HG03457 (cell line): ENCODE results near the gene APOO.

Experiments used
- ATAC-seq: cut with Tn5 transposase; IDR thresholded peaks from one replicate; pipeline ENCODE4 v1.9.1; 2021; ENCODE audit warnings: moderate number of reproducible peaks; ENCODE audit not compliant: unreplicated experiment

The APOO gene

GRCh38 chrX:23907498-23908218, at the start of gene APOO, which contains the start of gene CXorf58:
APOO (minus strand) TSS chrX:23907938; CDS start chrX:23907702, 236 bp downstream.
CXorf58 (plus strand) TSS chrX:23908006; CDS start chrX:23910303, 2,297 bp downstream.
- ATAC-seq, result peak; percentile 92

DNA sequence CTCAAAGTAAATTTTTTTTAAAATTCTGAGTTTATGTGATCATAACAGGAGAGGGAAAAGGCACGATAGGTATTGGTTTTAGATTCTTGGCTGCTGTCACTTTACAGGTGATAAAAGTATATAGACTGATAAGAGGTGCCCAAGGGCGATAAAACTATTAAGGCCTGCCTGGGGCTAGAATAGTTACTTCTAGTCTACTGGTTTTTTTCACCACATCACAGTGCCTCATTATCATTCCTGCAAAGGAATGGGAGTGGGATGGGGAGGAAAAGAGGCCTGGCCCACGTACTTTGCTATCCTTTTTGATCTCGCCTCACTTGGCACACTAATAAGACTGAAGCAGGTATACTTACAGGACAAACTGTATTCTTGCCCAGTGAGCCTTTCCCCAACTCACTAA, 46.7 kb upstream of the APOO start:
- ATAC-seq, result no peak

- no peak for ATAC-seq
Observed at GRCh38 chrX:23953908-23954269, 46.2 kb upstream of the APOO start.

DNA sequence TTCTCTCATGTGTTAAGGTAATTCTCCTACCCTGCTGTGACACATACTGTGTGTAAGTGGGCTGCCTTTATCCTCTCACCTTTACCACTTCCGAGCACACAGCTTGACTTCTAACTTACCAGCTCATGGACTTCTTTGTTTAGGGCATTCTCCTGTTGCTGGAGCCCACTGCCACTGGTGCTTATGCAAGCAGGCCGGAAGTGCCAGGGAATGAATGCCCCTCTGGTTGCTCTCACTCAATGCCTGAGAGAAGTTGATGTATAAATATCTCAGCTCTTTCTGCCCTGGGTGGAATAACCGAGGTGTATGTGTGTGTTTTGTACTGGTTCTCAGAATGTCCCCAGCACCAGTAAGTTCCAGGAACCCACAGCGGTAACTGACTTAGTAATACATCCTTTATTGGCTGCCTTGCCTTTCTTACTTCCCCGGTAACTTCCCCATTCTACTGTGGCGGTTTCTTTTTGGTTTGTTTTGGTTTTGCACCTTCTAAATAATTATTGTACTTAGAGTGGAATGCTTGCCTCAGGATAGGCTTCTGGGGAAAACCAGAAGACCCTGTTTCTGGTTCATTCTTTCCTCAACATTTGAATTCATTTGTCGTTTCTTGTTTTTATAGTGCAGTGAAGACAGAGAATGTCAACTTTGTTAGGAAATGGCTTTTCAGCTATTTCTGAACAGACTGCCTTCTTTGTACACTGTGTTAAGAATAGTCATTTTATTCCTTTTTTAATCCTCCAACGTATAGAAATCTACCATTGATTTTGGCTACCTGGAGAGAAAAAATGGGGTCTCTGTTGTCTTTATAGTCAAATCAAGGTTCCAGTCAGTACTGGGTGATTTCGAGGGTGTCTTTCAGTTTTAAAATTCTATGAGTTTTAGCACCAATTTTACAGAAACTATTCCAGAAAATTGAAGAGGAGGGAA, 45.5 kb upstream of the APOO start:
- peak; percentile 97 for ATAC-seq

- ATAC-seq, result no peak
Observed at GRCh38 chrX:23952391-23952790, 44.7 kb upstream of the APOO start.

DNA sequence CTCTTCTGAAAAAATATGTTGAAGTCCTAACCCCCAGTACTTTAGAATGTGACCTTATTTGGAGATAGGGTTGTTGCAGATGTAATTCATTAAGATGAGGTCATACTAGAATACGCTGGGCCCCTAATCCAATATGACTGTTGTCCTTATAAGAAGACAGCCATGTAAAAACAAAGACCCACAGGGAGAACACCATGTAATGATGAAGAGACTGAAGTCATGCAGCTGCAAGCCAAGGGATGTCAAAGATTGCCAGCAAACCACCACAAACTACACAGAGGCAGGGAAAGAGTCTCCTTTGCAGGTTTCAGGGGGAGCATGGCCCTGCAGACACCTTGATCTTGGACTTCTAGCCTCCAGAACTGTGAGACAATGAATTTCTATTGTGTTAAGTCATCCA, 37.5 kb upstream of the APOO start:
- ATAC-seq, result no peak

- no peak for ATAC-seq
Observed at GRCh38 chrX:23944234-23944633, 36.5 kb upstream of the APOO start.

GRCh38 chrX:23939203-23939602, 31.5 kb upstream of the APOO start:
- ATAC-seq, result no peak

DNA sequence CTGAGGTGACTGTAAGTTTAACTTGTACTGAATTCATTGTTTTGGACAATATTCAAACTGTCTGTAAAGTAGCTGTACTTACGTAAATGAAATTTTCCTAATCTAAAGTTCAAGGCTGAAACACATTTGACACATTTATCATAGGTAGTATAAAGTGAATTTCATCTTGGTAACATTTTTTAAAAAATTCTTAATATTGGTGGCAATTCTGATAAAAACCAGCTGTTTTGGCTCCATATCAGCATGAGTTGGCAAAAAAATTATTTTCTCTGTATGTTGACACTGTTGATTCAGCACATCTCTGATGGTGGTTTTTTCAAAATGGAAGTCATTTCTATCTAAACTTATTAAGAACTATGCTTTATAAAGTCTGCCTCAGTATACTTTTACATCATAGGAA, 31.0 kb upstream of the APOO start:
- no peak for ATAC-seq

- no peak for ATAC-seq
Observed at GRCh38 chrX:23937100-23937499, 29.4 kb upstream of the APOO start.

DNA sequence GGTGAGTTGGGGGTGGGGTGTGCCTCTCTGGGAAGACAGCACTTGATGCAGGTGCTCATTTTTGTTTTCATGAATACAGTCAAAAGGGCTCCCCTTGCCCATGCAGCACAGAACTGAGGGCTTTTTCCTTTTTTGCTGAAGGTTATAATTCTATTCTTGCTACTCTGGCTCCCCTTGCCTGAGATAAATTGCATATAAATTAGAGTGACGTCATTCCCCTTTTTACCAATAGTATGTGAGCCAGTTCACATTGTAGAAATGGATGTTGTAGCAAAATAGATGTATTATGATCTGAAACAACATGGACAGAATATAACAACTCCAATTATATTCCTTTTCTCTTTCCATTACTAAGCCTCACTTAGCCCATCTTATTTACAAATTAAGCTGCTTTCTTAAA, 28.4 kb upstream of the APOO start:
- no peak for ATAC-seq

GRCh38 chrX:23935106-23935505, 27.4 kb upstream of the APOO start:
- ATAC-seq, result no peak

- no peak for ATAC-seq
Observed at GRCh38 chrX:23932046-23932445, 24.3 kb upstream of the APOO start.

DNA sequence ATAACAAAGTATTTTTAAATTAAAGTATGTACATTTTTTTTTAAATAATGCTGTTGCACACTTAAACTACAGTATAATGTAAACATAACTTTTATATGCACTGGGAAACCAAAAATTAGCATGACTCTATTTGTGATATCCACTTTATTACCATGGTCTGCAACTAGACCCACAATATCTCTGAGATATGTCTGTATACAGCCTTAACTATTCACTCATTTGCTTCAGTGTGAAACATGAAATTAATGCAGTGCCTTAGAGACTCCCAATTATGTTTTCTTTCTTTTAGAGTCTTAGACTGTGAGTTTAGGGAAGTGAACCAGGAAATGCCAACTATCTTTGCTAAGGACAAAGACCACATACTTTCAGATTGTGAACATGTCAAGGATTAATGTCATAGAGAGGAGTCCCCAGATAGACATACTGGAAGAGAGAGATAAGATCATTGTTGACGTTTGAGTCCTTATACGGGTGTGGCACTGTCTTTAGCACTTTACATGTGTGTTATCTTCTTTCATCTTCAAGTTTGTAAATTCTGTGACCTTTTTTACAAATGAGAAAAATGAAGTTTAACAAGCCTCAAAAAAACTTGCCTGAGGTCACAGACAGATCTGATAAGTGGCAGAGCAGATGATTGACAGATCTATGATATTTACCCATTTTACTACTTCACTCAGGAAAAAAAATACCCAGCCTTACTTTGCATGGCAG, 23.3 kb upstream of the APOO start:
- ATAC-seq, result no peak

DNA sequence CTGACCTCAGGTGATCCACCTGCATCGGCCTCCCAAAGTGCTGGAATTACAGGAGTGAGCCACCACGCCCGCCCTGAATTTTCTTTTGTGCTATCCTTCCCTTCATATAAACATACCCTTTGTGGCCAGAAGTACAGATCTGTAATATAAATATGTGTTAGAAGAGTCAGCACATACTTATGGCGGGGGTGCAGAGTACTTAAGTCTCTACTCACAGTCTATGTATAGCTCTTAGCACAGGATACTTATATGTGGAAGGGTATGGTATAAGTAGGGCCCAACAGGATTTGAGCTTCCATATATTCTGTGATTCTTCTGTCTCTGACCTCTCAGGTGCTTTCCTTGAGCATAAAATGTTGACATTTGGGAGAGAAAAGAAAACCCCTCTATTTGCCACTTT, 18.3 kb upstream of the APOO start:
- ATAC-seq, result no peak

DNA sequence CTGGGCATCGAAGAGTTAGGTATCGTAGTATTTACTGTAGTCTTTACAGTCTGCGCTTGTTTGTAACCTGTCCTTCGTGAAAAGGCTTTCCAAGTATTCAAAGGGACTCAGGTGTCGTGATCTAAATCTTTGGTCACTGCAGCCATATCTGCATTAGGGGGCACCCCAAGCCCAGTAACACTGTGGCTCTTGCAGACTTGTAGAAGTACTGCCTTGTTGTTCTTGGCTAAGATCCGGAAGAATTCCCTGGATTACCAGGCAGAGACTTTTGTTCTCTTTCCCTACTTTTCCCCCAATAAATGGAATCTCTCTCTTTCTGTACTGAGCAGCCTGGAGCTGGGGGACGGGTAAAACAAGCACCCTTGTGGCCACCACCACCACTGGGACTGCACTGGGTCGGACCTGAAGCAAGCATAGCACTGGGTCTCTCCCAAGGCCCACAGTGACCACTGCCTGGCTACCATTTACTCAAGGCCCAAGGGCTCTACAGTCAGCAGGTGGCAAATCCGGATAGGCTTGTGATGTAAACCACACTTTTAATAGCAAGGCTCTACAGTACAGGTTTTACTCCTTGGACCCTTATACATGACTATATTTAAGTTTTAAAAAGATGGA, 12.1 kb upstream of the APOO start:
- no peak for ATAC-seq

- no peak for ATAC-seq
Observed at GRCh38 chrX:23919148-23919547, 11.4 kb upstream of the APOO start.

DNA sequence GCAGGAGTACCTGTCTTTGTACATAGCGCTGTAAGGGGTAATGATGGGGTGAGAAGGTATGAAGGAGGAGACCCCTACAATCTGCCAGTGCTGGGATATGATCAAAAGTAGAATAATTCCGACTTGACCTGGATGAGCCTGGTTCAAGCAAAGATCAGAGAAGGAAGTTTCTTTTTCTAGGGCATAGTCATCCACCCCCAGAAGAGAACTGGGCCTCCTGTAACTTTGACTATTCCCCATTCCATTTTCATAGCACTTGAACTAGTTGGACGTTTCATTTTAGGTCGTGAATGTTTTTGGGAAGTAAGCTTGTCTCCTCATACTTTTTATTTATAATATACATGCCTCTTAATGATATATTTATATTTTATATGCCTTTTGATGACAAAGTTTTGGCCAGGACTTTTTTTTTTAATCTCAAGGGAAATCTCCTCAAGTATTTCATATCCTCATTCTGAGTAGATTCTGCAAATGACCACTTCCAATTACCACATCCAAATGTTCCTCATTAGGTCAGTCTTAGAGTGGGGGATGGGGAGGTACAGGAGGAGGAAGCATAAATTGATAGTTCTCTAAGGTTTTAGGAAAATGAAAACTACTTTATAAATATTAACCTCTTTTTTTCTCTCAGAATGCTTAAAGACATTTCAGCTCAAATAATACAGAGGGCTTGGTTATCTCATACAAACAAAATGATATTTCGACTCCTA, 3.5 kb upstream of the APOO start:
- no peak for ATAC-seq

GRCh38 chrX:23908219-23909004, 674 bp upstream of the APOO start:
- ATAC-seq, result no peak

GRCh38 chrX:23907111-23907497, 634 bp downstream of the APOO start:
- no peak for ATAC-seq
